Stromal cell of bone marrow (primary cell): Measurements from ENCODE around the gene AK2.
"Not testable (repeated sequence)": the region's sequence is repeated elsewhere in the genome, so short reads cannot be mapped to it uniquely, and the experiment has no call there.

Experiments
- DNase-seq: peaks from one replicate; pipeline ENCODE4 v3.0.0-alpha.2; 2012; ENCODE audit warnings: low read depth

AK2 gene

DNA sequence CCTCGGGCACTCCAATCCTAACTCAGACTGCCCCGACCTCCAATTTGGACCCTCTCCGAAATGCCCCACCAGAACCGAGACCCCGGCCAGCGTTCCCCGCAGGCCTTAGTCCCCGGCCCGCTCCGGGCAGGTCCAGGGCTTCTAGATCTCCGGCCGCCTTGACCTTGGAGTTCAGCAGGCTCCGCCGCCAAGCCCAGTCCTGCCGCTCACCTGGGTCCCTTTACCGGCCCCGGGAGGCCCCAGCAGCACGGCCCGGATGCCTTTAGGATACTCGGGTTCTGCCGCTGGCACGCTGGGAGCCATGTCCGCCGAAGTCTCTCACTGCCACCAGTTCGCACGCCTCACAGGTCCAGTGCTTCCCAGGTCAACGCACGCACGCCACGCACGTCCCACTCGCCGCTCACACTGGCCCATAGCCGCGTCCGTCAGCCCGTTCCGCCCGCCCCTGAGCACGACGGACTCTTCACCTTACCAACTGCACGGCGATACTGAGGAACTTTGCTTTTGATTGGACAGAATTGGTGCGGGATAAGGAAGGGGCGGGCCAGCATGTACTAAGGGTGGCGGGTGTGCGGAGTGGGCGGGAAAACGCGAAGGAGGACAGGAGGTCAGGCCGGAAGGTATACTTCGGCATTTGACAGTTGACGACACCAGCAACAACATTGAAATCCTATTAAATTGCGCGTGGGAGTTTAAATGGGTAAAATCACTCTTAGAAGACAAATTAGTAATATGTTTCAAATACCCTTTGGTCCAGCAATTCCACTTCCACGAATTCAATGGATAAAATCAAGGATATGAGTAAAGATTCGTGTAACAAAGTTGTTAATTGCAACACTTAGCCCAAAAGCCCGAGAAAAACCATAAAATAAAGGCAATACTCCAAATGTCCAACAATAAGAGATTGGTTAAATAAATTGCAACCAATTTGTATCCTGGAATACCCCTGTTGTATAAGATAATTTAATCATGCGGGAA lies at the start of gene AK2:
TSS of gene AK2 (minus strand) at position 358 of the 978 bp plus-strand sequence. CDS start at position 303, 55 bp downstream.
- peak; percentile 96 for DNase-seq

DNA sequence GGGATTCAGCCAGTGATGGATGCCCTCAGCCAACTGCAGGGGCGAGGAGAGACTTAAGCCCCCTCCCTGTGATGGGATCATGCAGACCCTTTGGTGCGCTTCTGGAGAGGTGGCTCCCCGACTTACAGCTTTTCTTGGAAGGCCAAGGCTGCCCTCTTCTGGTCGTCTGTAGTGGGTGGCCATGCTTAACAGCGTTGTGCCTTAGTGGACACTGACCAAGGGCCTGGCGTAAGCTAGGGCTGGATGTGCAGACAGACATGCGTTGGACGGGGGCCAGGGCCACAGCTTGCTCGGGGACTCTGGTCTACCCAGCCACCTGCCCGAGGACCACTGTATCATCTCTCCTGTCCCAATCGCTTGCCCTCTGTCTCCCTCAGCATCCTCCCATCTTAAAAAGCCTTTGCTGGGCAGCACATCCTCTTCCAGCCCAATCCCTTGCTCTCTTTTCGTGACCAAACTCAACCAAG lies 49.7 kb upstream of the AK2 start:
- DNase-seq: peak; percentile 59

DNA sequence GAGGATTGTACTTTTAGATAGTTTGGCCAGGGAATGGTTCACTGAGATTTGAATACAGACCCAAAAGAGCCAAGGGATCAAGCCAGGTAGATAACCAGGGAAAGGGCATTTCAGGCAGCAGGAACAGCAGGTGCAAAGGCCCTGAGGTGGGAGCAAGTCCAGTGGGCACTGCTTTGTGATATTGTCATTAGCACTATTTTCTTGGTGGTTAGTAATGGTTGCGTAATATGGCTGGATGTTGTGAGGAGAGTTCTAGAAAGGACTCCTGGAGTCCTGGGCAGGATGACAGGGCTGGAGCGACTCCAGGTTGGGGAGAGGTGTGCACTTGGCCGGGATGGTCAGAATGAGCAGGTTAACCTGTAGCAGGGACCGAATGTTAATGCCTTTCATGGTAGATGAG lies 48.6 kb upstream of the AK2 start:
- no peak for DNase-seq

DNA sequence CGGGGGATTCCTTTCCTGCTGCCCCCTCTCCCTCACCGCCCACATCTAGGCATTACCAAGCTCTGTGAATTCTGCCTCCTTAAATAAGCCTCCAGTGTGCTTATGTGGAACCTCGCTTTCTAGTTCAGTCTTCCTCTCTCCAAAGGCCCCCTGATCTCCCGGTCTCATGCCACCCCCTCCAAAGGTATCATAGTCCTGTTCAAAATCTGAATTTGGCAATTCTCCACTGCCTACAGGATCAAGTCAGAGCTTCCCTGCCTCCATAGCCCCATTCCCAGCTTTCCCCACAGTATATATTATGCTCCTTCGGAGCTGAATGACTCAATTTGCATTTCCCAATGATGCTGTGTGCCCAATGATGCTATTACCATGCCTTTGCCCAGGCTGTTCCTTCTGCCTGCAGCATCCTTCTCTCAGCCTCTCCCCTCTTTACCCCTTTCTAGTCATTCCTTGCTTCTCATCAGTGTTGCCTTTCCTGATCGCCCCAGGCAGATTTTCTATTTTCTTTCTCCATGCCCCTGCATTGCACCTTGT lies 46.0 kb upstream of the AK2 start:
- DNase-seq: no peak

DNA sequence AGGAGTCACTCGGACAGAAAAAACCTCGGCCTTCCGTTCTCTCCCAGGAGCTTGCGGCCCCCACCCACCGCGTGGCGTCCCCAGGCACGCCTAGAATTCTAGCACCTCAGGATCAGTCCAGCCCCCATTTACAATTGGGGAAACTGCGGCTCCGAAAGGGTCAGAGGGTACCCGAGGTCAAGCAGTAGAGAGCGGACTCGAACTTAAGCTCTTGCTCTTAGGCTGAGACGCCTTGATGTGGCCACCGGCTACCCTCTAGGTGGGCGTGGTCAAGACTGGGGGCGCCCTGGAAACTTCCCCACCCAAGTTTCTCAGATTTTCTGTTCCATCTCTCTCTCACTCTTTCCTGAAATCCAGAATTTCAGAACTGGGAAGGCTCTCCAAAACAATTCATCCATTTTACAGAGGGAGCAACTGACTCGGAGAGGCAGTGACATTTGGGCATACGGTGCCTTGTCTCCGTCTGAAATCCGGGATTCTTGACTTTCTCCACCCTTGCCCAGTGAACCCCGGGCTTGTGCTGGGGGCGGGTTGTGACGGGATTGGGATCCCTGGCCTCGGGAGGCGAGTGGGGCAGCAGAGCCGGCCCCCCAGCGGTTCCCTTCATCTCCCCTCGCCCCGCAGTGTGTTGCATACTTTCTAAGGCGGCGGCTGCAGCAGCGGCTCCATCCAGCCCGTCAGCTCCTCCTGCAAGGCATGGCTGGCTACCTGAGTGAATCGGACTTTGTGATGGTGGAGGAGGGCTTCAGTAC lies 45.0 kb upstream of the AK2 start:
- no peak for DNase-seq

DNA sequence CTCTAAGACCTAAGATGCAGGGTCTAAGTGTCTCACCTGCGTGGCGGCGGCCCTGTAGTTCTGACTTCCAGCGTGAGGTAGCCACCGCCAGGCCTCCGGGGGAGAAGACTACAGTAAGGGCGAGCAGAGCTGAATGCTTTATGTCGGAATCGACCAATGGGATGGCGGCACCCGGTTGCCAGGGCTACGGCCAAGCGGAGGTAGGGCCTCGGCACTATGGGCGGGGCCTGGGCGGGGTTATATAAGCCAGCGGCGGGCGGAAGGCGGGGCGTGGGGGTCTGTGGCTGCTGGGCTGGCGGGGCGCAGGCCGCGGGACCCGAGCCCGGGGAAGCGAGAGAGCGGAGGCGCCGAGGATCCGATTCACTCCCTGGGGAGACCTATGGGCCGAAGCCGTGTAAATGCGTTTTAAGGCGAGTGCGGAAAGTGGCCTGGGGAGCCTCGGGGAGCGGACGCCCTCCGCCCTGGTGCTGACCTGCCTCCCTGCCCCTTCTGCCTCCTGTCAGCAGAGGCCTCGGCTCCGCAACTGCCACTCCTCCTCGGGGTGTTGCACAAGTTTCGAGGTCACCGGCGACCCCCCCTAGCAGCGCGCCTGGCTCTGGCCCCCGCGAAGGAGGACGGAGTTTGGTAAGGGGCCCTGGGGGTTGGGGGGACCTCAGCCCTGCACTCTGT lies 44.3 kb upstream of the AK2 start, which contains the start of gene AZIN2:
TSS of gene AZIN2 (plus strand) at position 269 of the 669 bp plus-strand sequence. CDS start 1,097 bp downstream, outside the sequence.
- DNase-seq: peak; percentile 90

DNA sequence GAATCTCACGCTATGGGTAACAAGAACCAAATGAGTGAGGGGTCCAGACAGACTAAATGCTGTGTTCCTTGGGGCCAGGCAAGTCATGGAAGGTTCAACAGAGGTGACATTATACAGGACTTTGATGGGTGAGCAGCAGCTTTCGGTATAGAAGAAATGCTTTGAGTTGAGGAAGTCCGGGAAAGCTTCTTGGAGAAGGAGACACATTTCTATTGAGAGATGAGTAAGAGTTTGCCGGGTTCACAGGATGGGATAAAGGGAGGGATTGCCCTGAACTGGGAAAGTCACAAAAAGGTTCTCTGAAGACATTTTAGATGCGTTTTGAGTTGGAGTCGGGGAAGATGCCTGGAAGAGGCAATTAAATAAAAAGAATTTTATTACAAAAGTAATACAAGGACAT lies 43.7 kb upstream of the AK2 start:
- DNase-seq: no peak

DNA sequence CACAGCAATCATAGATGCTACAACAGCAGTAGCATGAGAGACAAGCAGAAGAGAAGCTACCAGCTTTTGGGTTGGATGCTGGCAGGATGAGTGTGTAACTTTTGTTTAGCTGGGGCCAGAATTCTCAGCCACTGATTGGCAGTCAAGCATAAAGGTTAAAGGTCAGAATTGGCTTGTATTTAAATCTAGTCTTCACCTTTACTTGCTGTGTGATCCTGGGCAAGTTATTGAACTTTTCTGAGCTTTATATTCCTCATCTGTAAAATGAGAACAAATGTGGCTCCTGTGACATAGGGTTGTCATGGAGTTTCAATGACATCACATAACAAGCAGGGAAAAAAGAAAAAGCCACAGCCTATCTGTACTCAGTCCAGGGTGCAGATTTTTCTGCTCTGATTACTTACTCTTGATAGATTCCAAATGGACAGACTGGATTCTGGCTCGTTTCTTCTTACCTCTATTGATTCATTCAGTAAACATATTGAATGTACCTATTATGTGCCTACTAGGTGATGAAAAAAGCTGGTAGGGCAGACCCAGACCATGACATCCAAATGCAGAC lies 41.4 kb upstream of the AK2 start:
- DNase-seq: no peak

DNA sequence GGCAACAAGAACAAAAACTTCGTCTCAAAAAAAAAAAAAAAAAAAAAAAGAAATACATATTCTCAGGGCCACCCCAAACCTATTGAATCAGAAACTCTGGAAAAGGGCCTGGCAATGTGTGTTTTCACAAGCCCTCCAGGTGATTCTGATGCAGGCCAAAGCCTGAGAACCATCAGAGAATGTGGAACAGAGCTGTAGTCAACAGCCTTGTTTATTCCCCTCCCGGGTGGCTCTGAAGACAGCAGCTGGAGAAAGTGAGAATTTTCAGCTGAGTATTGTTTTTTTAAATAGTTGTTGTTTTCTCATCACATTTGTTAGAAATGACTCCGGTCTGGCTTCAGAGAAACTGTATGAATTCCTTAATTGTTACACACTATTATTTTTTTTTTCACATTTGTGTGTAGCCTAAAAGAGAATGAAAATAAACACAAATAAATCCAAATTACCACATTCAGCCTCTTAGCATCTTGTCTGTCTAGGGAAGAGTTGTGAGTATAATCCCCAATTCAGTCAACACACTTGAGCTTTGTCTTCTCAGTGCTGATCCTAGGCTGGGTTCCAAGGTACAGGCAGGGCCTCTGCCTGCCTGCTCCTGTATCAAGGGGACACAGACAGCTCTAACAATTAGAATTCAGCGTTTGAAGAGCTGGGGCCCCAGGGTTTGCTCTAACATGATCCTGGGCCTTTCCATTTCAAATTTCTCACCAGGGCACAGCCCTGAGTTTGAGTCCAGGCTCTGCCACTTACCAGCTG lies 37.7 kb upstream of the AK2 start:
- DNase-seq: no peak

DNA sequence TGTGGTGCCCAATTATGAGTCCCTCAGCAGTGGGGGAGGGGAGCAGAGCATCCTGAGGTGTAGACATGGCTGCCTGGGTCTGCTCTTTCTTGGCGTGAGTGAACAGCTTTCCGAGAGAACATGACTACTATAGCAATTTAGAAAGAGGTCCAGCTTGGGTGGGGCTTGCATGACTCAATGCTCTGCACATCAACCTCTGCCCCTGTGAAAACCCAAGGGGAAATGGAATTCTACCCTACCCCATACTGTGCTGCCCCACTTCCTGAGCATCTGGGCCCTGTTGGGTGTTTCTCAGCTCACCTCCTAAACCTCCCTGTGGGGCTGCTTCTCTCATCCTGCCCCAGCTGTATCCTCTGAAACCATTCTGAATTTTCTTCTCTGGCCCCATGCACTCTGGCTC lies 36.0 kb upstream of the AK2 start:
- peak; percentile 78 for DNase-seq

DNA sequence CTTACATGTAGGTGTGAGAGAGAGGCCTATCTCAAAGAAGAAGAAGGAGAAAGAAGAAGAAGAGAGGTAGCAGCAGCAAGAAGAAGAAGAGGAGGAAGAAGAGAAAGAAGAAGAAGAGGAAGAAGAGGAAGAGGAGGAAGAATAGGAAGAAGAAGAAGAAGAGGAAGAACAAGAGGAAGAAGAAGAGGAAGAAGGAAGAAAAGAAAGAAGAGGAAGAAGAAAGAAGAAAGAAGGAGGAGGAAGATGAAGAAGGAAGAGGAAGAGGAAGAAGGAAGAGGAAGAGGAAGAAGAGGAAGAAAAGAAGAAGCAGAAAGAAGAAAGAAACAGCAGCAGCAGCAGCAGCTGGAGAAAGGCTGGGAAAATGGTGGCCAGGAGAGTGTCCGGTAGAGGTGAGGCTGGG lies 33.9 kb upstream of the AK2 start:
- DNase-seq: no peak

DNA sequence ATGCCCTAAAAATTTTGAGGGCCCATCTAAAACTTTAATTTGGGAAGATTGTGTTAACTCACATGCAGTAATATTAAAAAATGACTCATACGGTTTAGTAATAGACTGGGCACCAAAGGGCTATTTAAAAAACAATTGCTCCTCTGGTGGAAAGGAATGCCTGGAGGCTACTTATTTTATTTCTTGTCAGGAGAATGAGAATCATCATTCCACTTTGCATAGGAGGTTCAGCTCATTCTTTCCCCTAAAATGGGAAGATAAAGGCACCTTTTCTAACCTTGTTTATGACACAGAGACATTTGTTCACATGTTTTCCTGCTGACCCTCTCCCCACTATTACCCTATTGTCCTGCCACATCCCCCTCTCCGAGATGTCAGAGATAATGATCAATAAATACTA lies 31.4 kb upstream of the AK2 start:
- DNase-seq: not testable (repeated sequence)

DNA sequence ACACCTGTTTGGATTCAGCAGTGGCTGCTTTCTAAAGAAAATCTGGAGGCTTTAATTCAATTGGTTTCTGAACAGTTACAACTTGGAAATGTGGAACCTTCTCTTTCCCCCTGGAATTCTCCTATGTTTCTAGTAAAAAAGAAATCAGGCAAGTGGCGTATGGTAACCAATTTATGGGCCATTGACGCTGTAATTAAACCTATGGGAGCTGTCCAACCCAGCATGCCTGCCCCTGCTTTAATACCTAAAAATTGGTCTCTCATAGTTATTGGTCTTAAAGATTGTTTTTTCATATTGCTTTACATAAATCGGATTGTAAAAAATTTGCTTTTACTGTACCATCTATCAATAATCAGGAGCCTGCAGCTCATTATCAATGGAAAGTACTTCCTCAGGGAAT lies 29.8 kb upstream of the AK2 start:
- DNase-seq: not testable (repeated sequence)

DNA sequence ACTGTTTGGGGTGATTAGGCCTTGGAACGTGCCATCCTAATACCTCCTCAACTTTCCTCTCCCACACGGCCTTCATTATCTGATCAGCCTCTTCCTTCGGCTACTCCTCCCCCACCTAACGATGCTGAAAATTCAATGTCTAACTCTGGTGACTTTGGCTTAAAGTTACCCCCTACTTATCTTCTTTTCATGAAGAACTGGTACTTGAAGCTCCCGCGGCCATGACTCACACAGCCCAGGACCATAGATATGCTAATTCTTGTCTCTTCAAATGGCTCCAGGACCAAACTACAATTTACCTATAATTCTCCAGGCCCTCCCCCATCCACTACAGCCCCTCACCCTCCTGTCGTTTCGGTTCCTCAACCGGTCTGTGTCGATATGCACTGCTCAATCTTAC lies 28.6 kb upstream of the AK2 start:
- DNase-seq: no peak

DNA sequence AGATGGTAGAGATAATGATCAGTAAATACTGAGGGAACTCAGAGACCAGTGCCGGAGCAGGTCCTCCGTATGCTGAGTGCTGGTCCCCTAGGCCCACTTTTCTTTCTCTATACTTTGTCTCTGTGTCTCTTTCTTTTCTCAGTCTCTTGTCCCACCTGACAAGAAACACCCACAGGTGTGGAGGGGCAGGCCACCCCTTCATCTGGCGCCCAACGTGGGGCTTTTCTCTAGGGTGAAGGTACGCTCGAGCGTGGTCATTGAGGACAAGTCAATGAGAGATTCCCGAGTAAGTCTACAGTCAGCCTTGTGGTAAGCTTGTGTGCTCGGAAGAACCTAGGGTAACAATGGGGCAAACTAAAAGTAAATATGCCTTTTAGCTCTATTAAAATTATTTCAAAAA lies 27.6 kb upstream of the AK2 start:
- not testable (repeated sequence) for DNase-seq

DNA sequence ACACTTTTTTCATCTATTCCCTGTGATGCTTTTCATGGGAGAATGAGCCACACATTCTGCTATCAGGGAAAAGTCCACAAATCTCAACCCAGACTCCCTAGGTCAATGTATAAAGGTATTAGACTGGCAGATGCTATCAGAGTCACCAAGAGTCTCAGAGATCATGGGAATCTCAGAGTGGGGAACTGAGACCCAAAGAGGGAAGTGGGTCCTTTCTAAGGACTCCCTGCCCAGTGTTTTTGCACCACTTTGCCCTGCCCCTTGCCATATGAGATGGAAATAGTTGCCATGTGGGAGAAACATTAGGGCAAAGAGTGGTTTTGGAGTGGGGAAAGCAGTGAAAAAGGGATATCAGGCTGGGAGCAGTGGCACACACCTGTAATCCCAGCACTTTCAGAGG lies 25.2 kb upstream of the AK2 start:
- DNase-seq: no peak

DNA sequence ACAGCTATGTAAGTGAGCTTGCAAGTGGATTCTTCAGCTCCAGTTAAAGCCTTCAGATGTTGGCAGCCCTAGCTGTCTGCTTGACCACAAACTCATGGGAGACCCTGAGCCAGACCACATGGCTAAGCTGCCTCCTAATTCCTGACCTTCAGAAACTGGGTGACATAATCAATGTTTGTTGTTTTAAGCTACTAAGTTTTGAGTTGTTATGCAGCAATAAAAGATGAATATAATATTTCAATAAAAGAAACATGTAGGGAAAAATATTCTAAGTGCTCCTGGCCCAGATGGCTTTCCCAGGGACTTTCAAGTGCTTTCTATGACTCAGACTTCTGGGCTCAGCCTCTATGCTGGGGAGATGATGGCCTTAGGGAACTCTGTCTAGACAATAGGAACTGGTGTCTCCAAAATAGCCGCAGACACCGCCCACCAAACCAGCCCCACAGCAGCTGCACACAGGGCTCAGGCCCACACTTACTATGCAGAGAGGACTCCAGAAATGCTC lies 23.9 kb upstream of the AK2 start:
- DNase-seq: peak; percentile 98

DNA sequence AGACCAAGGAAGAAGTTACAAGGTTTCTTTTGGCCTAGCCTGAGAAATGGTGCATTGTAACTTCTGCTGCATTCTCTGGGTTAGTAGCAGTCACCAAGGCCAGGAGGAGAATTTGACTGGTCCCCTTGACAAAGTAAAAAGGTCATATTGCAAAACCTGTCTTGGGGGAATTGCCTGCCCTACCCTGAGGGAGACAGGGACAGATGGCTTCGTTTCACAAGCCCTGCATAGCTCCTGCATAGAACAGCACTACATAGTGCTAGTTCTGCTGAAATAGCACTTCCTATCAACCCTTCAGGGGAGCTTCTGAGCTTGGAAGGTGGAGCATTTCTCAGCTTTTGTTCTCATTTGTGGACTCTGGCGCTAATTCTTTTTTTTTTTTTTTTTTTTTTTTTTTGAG lies 20.4 kb upstream of the AK2 start:
- no peak for DNase-seq

DNA sequence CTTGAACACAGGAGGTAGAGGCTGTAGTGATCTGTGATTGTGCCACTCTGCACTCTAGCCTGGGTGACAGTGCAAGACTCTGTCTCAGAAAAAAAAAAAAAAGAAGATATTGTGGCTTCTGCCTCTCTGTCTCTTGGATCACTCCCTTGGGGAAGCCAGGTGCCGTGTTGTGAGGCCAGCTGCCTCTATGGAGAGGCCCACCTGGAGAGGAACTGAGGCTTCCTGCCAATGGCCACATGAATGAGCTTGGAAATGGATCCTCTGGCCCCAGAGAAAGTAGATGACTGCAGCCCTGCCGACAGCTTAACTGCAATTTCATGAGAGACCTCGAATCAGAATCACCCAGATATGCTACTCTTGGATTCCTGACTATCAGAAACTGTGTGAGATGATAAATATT lies 19.7 kb upstream of the AK2 start:
- DNase-seq: no peak

DNA sequence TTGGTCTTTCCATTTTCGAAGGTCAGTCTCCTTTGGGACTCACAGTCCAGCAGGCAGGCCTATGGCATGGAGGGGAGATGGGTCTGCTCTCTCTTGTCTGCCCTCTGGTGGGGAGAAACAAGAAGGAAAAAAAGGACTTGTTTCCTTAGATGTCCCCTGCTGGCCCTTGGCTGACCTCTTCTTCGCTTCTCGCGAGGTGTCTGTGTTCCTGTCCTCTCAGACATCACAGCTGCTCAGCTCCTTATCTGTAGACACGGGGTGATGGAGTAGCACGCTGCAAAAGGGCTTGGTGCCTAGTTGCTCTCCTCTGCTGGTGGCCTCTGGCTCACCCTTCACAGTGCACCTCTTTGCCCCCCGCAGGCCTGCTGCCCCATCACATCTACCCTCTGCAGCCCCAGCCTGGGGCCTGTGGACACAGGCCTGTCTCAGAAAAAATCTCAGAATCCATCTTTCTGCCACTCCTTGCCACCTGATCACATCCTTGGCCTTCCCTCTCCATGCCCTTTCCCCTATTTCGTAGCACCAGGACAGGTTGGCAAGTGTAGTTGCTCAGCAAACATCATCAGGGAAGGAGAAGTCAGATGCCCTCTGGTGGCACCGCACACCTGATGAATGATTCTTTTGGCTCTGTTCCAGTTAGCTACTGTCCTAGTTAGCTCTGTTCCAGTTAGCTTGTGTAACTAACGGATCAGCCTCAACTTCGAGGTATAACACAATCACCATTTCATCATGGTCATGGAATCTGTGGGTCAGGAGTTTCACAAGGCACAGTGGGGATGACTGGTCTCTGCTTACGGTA lies 18.7 kb upstream of the AK2 start:
- peak; percentile 54 for DNase-seq
